H1 (cell line): Measurements from ENCODE around the gene PRKAA1. TPM values are rescaled to one million over a fixed set of nuclear protein-coding genes. Genes with fewer than 3 reads are reported as not detected.

Experiments
- CTCF ChIA-PET: fragments of 300-600 bp; sonication (Branson Sonifier 250); formaldehyde crosslinking; loops from one replicate; lab custom pipeline; 2021; ENCODE audit not compliant: partially characterized antibody; lab: Charles Lee
- POLR2A ChIA-PET: fragments of 300-600 bp; sonication (Branson Sonifier 250); formaldehyde crosslinking; loops from one replicate; lab custom pipeline; 2021; ENCODE audit warnings: inconsistent platforms; ENCODE audit not compliant: partially characterized antibody; lab: Charles Lee
- DNase-seq, 2 experiments: peaks; one replicate each; pipeline versions ENCODE4 v3.0.0 to v3.0.0-alpha.2; 2010 to 2022; ENCODE audit warnings: low spot score in 2 of 2, low read depth in 1 of 2, mixed read lengths in 1 of 2
- FAIRE-seq: peaks from 2 replicates; lab custom pipeline; 2011; peaks lifted over from hg19 to GRCh38; lab: Jason Lieb, UNC
- H2AFZ ChIP-seq: 2 replicates; pipeline ENCODE4 v1.8.1; 2012; ENCODE audit warnings: low read length, inconsistent platforms
- H2AK5ac ChIP-seq: 2 replicates; pipeline ENCODE4 v1.6.1; 2013; ENCODE audit warnings: low read depth, low read length
- H2BK120ac ChIP-seq: replicated peaks from 2 replicates; pipeline ENCODE3; 2013; ENCODE audit warnings: low read depth, low read length, inconsistent platforms
- H2BK12ac ChIP-seq: 2 replicates; pipeline ENCODE4 v1.6.1; 2013; ENCODE audit warnings: low read depth, low read length
- H2BK15ac ChIP-seq: 2 replicates; pipeline ENCODE4 v1.6.1; 2013; ENCODE audit warnings: low read length
- H2BK20ac ChIP-seq: 2 replicates; pipeline ENCODE4 v1.6.1; 2013; ENCODE audit warnings: low read length
- H2BK5ac ChIP-seq: 2 replicates; pipeline ENCODE4 v1.6.1; 2013; ENCODE audit warnings: low read depth, low read length
- H3K14ac ChIP-seq: 2 replicates; pipeline ENCODE4 v1.6.1; 2013; ENCODE audit warnings: inconsistent platforms; ENCODE audit not compliant: insufficient read length
- H3K18ac ChIP-seq: 2 replicates; pipeline ENCODE4 v1.6.1; 2013; ENCODE audit warnings: low read length; ENCODE audit errors: extremely low read depth
- H3K23ac ChIP-seq: 2 replicates; pipeline ENCODE4 v1.6.1; 2013; ENCODE audit warnings: inconsistent platforms; ENCODE audit not compliant: insufficient read length
- H3K23me2 ChIP-seq: 2 replicates; pipeline ENCODE4 v1.6.1; 2013; ENCODE audit warnings: low read depth, low read length
- H3K27ac ChIP-seq: 2 replicates; pipeline ENCODE4 v1.6.1; 2011; ENCODE audit warnings: low read depth, low read length, inconsistent platforms
- H3K27me3 ChIP-seq, 4 experiments: replicated peaks in 1 of 4; 1 replicate in 1 of 4; 2 replicates in 3 of 4; pipeline versions ENCODE4 v1.6.1 to v1.8.1; 2011 to 2013; ENCODE audit warnings: low read length in 3 of 4, mild to moderate bottlenecking in 3 of 4, inconsistent platforms in 2 of 4, mixed read lengths in 2 of 4, moderate library complexity in 1 of 4; ENCODE audit not compliant: control insufficient read depth in 3 of 4, insufficient read depth in 3 of 4; ENCODE audit errors: extremely low read depth in 1 of 4
- H3K36me3 ChIP-seq, 4 experiments: 2 replicates each; pipeline versions ENCODE4 v1.6.1 to v1.8.1; 2011 to 2013; ENCODE audit warnings: mild to moderate bottlenecking in 4 of 4, low read length in 3 of 4, moderate library complexity in 2 of 4, control low read depth in 1 of 4, inconsistent platforms in 1 of 4; ENCODE audit not compliant: insufficient read depth in 4 of 4, control insufficient read depth in 2 of 4
- H3K4ac ChIP-seq: replicated peaks from 2 replicates; pipeline ENCODE3; 2013; ENCODE audit warnings: low read length, low read depth, mixed read lengths, inconsistent platforms; ENCODE audit not compliant: insufficient read length
- H3K4me1 ChIP-seq, 4 experiments: replicated peaks in 1 of 4; 1 replicate in 1 of 4; 2 replicates in 3 of 4; pipeline versions ENCODE4 v1.6.1 to v1.8.1; 2011 to 2013; ENCODE audit warnings: low read length in 3 of 4, inconsistent platforms in 2 of 4, mixed read lengths in 1 of 4; ENCODE audit not compliant: insufficient read depth in 4 of 4, control insufficient read depth in 3 of 4
- H3K4me2 ChIP-seq, 2 experiments: 2 replicates each; pipeline versions ENCODE4 v1.6.1 to v1.8.1; 2011 to 2013; ENCODE audit warnings: low read depth in 2 of 2, low read length in 2 of 2, control low read depth in 1 of 2, inconsistent platforms in 1 of 2, mild to moderate bottlenecking in 1 of 2; ENCODE audit not compliant: insufficient read depth in 1 of 2
- H3K4me3 ChIP-seq, 4 experiments: fragments of 200-600, 300-600 bp in 1 of 4; sonication (generic), shearing (Covaris generic), sonication (Bioruptor Twin) in 1 of 4; 2 replicates each; pipeline versions ENCODE4 v1.5.1 to v1.8.1; 2011 to 2016; ENCODE audit warnings: low read length in 4 of 4, low read depth in 3 of 4, control low read depth in 2 of 4, inconsistent platforms in 2 of 4, mild to moderate bottlenecking in 2 of 4, mixed read lengths in 1 of 4, moderate library complexity in 1 of 4; ENCODE audit not compliant: insufficient read depth in 2 of 4; ENCODE audit errors: extremely low read depth in 1 of 4
- H3K56ac ChIP-seq: replicated peaks from 2 replicates; pipeline ENCODE3; 2013; ENCODE audit warnings: low read depth, mild to moderate bottlenecking, mixed read lengths, low read length, inconsistent platforms; ENCODE audit not compliant: insufficient read length
- H3K79me1 ChIP-seq: 2 replicates; pipeline ENCODE4 v1.6.1; 2013; ENCODE audit warnings: low read depth, low read length, control low read depth
- H3K79me2 ChIP-seq, 2 experiments: 2 replicates each; pipeline versions ENCODE4 v1.6.1 to v1.8.1; 2012 to 2013; ENCODE audit warnings: low read length in 2 of 2, mild to moderate bottlenecking in 2 of 2, inconsistent platforms in 1 of 2; ENCODE audit not compliant: insufficient read depth in 2 of 2, control insufficient read depth in 1 of 2
- H3K9ac ChIP-seq, 4 experiments: replicated peaks in 1 of 4; 1 replicate in 1 of 4; 2 replicates in 3 of 4; pipeline versions ENCODE4 v1.6.1 to v1.8.1; 2011 to 2013; ENCODE audit warnings: low read depth in 3 of 4, low read length in 3 of 4, control low read depth in 2 of 4, mild to moderate bottlenecking in 2 of 4, moderate library complexity in 2 of 4, inconsistent platforms in 1 of 4; ENCODE audit errors: extremely low read depth in 1 of 4
- H3K9me3 ChIP-seq, 2 experiments: 2 replicates each; pipeline versions ENCODE4 v1.6.1 to v1.8.1; 2012 to 2013; ENCODE audit warnings: mild to moderate bottlenecking in 2 of 2, moderate library complexity in 2 of 2, control low read depth in 1 of 2, inconsistent platforms in 1 of 2, low read depth in 1 of 2, low read length in 1 of 2, mixed read lengths in 1 of 2; ENCODE audit not compliant: insufficient read depth in 2 of 2
- H4K20me1 ChIP-seq, 2 experiments: replicated peaks in 1 of 2; 2 replicates each; pipeline versions ENCODE3 to v1.8.1; 2011 to 2013; ENCODE audit warnings: inconsistent platforms in 2 of 2, low read length in 2 of 2, mild to moderate bottlenecking in 1 of 2; ENCODE audit not compliant: insufficient read depth in 2 of 2, control insufficient read depth in 1 of 2
- H4K5ac ChIP-seq: 2 replicates; pipeline ENCODE4 v1.6.1; 2013; ENCODE audit warnings: low read length, low read depth, mixed read lengths, inconsistent platforms; ENCODE audit not compliant: insufficient read length
- H4K8ac ChIP-seq: 2 replicates; pipeline ENCODE4 v1.8.0; 2013; ENCODE audit warnings: mild to moderate bottlenecking, moderate library complexity, low read length, inconsistent platforms; ENCODE audit not compliant: insufficient read depth; ENCODE audit errors: extremely low read depth
- H4K91ac ChIP-seq: replicated peaks from 2 replicates; pipeline ENCODE3; 2013; ENCODE audit warnings: low read length, mixed read lengths, inconsistent platforms; ENCODE audit not compliant: insufficient read length
- CREB1 ChIP-seq: IDR thresholded peaks from 2 replicates; pipeline ENCODE4 v1.6.1; 2012; ENCODE audit warnings: inconsistent platforms
- TCF12 ChIP-seq: IDR thresholded peaks from 2 replicates; pipeline ENCODE4 v1.6.1; 2011; ENCODE audit warnings: low read depth, mild to moderate bottlenecking, low read length
- TEAD4 ChIP-seq: IDR thresholded peaks from 2 replicates; pipeline ENCODE4 v1.6.1; 2012; ENCODE audit warnings: low read depth, low read length, inconsistent platforms, mixed read lengths
- WGBS, 2 experiments: shearing (Covaris generic) in 1 of 2; methylation state at CpG; one replicate each; pipeline versions ENCODE4 v1.1.6 to v1.1.7; 2013 to 2015; ENCODE audit warnings: low lambda C conversion rate in 2 of 2, mixed read lengths in 2 of 2, inconsistent platforms in 1 of 2, low coverage in 1 of 2, missing lambda C conversion rate in 1 of 2; ENCODE audit not compliant: insufficient replicate concordance in 2 of 2, insufficient coverage in 1 of 2, insufficient read length in 1 of 2; ENCODE audit errors: extremely low coverage in 1 of 2, missing lambda C conversion rate in 1 of 2; 5-methylcytosine and 5-hydroxymethylcytosine counted together
- polyA plus RNA-seq, 7 experiments: library from polyadenylated mRNA; depleted of rRNA in 3 of 7; stranded (reverse) in 5 of 7; unstranded in 2 of 7; fragments of >200 nt in 5 of 7; fragments of 200-250 nt in 2 of 7; gene quantifications; 1 replicate in 5 of 7; 2 replicates in 1 of 7; 4 replicates in 1 of 7; pipeline versions ENCODE4 v1.2.1 to v1.2.3, GENCODE V29; 2011 to 2013; ENCODE audit warnings: missing spikeins in 2 of 7, mixed read lengths in 2 of 7
- total RNA-seq: library from RNA; stranded (reverse); fragmentation: NEBNext Ultra II Directional; extraction: Animal tissue kit (Norgen Biotek cat#: 25700); gene quantifications from 2 replicates; pipeline ENCODE4 v1.2.1, GENCODE V29; 2021

Gene PRKAA1
- total and polyA plus RNA-seq, 2 of the 8 experiments (the other 6 are each of a cell fraction or from before 2014, with no cell fraction given) = 10.4 to 33.1 TPM

GRCh38 chr5:40813698-40814281 lies 15.6 kb upstream of the PRKAA1 start:
- TF ChIP-seq CREB1 (no peak), TEAD4 (no peak), TCF12 (no peak)
- no peaks in the 10 kb centered on the region for H3K79me1 ChIP-seq
- no peak overlapping the region for H3K14ac ChIP-seq
- no peak overlapping the region for H3K4me3 ChIP-seq
- peaks cover 0 to 6% (median 2%) of the 10 kb centered on the region in 4 experiments; a peak in 2 of 7 replicates for H3K4me1 ChIP-seq
- 70% methylated on average over 2 of the region's 2 CpGs; no CpG with 5 or more reads in 1 of the 2 experiments for WGBS, 2 experiments
- no peak overlapping the region for H3K23ac ChIP-seq
- no peak overlapping the region for H2AK5ac ChIP-seq
- no peak overlapping the region for H3K27ac ChIP-seq
- H3K56ac ChIP-seq = no peak overlapping the region
- no peaks in the 10 kb centered on the region for H4K20me1 ChIP-seq
- no peaks in the 10 kb centered on the region for H3K9me3 ChIP-seq
- no peak overlapping the region for H4K5ac ChIP-seq
- DNase-seq (no peak), FAIRE-seq (peak; percentile 45)
- H3K4ac ChIP-seq = no peak overlapping the region
- CTCF ChIA-PET = interaction anchor here (0.7 to 0.8 kb wide), 3 partner anchors 11 to 42 kb away, joined by 3 read pairs; no protein-coding TSS in a partner anchor
- no peaks in the 10 kb centered on the region for H3K36me3 ChIP-seq
- POLR2A ChIA-PET = interaction anchor here (1.4 to 14.0 kb wide), 2 partner anchors 12 to 14 kb away, joined by 3 to 372 read pairs; partner anchors contain the start of gene RPL37
- no peak overlapping the region for H3K4me2 ChIP-seq
- no peak overlapping the region; the same call in 1 of the 2 replicates for H2AFZ ChIP-seq
- no peaks in the 10 kb centered on the region for H3K27me3 ChIP-seq
- H2BK5ac ChIP-seq = peak overlapping the region; percentile 52; the same call in 1 of the 2 replicates
- no peak overlapping the region for H2BK15ac ChIP-seq
- no peak overlapping the region for H2BK20ac ChIP-seq
- H4K8ac ChIP-seq = no peak overlapping the region
- no peak overlapping the region for H4K91ac ChIP-seq
- H2BK120ac ChIP-seq = no peak overlapping the region
- H3K79me2 ChIP-seq = no peaks in the 10 kb centered on the region
- no peak overlapping the region for H2BK12ac ChIP-seq
- peak overlapping the region; percentile 19; the same call in 1 of the 2 replicates for H3K18ac ChIP-seq
- H3K9ac ChIP-seq = no peak overlapping the region
- H3K23me2 ChIP-seq = no peaks in the 10 kb centered on the region
